GM10847 (cell line): ENCODE measurements around the gene ZKSCAN3.

Experiments
- POLR2A ChIP-seq: IDR thresholded peaks from 2 replicates; pipeline ENCODE4 v1.6.1; 2011; ENCODE audit not compliant: insufficient read length; ENCODE audit errors: extremely low read depth

Gene ZKSCAN3

DNA sequence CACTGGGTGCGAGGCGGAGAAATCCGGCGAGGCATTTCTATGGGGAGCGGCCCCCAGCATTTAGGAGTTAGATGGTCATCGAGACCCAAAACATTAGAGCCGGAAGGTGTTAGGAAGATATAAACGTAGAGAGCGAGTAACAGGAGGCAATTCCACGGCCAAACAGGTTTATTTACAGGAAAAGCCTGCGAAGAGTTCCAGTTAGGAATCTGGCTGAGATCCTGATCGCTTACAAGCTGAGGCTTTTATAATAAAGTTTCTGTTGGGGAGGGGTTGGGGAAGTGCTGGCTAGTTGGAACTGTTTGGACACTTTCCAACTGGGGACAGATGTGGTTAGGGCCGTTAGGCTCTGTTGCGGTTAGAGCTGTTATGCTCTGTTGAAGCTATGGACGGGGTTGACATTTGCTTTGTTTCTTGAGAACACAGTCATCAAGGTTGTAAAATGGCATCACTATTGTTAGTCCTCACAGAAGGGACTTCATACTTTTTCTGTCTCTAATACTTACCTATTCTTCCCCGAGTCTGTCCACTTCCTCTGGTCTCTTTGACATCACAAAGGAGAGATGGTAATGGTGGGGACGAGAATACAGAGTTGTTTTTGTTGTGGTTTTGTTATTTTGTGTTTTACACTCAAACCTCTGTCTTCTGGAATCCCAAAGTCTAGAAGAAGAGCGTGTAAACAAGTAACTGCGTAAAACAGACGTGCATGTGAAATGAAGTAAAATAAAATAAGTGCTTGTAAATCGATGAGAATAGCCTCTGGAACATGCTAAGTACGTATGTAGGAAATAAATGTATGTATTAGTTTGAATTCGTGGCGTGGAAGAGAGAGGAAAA is 13.2 kb upstream of the ZKSCAN3 start:
- TF ChIP-seq POLR2A, result no peak

GRCh38 chr6:28337121-28337520 is 12.6 kb upstream of the ZKSCAN3 start:
- TF ChIP-seq POLR2A, result no peak

GRCh38 chr6:28340310-28341095 is 9.2 kb upstream of the ZKSCAN3 start:
- TF ChIP-seq POLR2A, result no peak

- no peak for TF ChIP-seq POLR2A
These were observed 5.7 kb upstream of the ZKSCAN3 start for GRCh38 chr6:28343898-28344677.

DNA sequence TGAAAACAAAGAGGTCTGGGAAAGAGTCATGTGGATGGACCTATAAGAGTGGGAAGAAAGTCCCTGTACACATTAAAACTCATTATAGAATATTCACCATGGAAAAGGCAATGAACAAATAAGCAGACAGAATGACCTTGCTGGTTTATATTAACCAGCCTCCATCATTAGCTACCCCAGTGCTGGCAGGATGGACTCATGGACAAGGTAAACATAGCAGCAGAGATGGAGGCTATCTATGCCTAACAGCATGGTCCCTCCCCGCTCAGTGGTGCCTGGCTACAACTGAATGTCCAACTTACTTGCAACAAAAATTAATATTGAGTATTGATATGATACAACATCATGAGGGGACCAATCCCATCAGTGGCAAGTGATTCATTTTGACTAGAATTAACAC is 4.5 kb upstream of the ZKSCAN3 start:
- no peak for TF ChIP-seq POLR2A

- no peak for TF ChIP-seq POLR2A
These were observed 2.6 kb upstream of the ZKSCAN3 start for GRCh38 chr6:28347119-28347518.

- no peak for TF ChIP-seq POLR2A
These were observed 329 bp upstream of the ZKSCAN3 start for GRCh38 chr6:28349344-28349891.

DNA sequence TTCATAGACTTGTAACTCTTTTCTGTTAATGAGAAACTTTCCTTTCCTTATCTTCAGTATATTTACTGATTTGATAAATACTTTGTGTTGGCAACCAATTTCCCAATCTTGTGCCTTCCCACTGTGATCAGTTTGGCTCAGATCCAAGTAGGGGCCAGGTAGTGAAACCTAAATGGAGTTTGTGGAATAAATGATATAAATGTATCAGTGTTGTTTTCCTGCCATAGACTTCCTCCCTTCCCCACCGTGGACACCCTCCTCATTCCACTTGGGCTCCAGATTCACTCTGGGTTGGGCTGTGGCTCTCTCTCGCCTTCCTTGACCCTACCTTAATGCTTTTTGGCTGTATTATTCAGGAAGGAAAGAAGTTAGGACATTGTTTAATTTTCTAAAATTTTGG is 1.3 kb downstream of the ZKSCAN3 start:
- TF ChIP-seq POLR2A, result no peak

GRCh38 chr6:28351493-28351925 is 1.8 kb downstream of the ZKSCAN3 start:
- TF ChIP-seq POLR2A, result no peak

DNA sequence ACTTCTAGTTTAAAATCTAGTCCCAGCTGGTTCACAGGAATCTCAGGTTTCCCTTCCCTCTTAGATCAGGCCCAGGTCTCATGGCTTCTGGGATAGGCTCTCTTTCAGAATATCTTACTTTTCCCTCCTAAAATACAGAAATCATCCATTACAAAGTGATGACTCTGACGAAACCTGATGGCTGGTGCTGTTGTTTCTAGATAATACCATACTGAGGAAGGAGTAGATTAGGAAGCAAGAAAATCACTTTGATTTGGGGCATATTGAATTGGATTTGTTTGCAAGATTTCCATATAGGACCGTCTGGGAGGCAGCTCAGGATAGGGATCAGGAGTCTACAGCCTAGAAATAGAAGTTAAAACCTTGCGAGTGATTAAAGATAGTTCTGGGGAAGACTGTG is 3.6 kb downstream of the ZKSCAN3 start:
- TF ChIP-seq POLR2A, result no peak

DNA sequence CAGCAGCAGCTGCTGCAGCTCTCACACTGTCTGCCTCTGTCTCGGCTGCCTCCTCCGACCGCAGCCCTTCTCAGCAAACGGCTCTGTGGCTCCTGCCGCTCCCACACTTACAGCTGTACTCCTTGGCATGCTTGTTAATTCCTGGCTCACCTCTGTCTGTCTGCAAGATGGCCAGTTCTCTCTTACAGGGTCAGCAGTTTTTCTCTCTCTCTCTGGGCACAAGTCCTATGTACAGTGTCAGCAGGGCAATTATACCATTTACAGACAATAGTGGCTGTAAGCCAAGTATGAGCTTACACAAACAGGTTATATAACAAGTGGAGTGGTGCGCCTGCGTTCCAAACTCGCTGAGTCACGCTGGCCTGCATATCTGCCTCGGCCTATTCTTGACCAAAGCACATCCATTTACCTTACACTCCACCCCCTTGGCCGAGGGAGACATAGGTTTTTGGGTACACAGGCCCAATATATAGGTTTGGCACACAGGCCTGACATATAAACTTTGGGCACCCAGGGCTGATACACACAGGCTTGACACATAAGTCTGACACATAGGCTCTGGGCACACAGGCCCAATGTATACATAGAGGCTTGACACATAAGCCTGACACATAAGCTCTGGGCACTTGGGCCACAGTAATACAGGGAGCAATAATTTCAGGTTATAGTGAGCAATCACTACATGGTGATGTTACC is 4.4 kb downstream of the ZKSCAN3 start:
- TF ChIP-seq POLR2A, result no peak

GRCh38 chr6:28354688-28355554 is 5.2 kb downstream of the ZKSCAN3 start:
- TF ChIP-seq POLR2A, result no peak

DNA sequence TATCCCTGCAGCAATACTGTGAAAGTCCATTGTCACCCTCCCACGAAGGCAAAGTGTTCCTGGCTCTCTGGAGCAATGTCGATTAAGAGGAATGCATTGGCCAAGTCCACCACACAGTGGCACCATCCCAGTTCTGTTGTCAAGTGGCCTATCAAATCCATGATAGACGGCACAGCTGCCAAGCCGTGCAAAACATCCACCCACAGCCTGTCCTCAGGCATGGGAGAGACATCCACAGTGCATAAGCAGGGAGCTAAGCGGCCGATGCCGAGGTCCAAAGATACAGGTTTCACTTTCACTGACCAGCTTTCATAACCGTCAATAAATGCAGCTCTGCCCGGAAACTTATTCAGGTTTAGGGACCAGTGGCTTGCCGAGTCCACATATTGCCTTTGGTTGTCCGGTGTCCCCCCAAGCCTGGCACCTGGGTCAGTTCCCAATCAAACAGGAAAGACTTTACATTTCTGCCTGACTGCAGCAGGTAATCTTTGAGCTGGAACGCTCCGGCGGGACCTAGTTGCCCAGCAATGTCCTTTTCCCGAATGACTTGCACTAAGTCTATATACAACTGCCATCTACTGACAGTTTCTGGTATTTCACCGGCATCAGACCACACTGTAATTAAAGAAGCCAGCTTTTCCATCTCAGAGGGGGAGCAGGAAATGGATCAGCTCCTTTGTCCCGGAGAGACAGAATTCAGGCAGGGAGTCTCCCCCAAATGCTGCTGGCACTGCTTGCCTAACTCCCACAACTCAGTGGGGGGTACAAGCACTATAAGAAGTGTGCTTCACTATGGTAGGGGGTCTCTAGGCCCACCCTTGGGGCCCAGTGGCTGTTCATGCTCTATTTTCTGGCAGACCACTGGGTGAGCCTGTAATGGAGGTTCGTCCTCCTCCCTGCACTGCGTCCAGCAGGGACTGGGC is 6.3 kb downstream of the ZKSCAN3 start:
- no peak for TF ChIP-seq POLR2A
